Stromal cell of bone marrow (primary cell): ENCODE results near the gene CEND1.

Experiments
- DNase-seq: peaks from one replicate; pipeline ENCODE4 v3.0.0-alpha.2; 2012; ENCODE audit warnings: low read depth

The CEND1 gene

DNA sequence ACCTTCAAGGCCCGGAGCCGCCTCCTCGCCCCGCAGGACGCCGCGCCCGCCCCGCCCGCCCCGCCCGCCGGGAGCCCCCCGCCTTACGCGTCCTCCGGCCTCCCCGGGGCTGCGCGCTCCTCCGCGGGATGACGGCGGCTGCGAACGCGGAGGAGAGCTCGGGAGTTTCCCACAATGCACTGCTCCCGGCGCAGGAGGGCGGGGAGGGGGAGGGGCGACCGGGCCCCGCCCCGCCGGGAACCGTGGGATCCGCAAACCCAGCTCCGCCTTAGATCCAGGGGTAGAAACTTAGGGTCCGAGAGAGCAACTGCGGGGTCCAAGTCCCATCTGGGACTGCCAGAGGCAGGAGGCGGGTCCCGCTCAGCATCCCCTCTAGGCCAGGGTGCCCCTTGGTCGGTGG, at the start of gene CEND1:
CEND1 (minus strand) TSS at position 148 of the 400 bp plus-strand sequence. CDS start 1,514 bp downstream, outside the sequence.
- DNase-seq = no peak

DNA sequence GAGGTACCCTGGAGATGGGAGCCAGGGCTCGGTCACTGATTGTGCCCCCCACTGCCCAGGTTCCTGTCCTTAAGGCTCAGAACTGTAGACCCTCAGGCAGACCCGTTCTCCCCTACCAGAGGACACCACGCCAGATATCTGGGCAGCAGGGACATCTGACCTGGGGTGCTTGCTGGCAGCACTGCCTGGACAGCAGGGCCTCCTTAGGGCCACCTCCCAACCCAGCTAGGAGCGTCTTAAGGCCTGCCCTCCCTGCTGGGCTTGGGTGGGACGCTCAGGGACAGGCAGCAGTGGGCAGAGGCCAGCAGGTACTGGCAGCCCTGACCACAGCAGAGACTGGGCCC, 49.4 kb upstream of the CEND1 start:
- DNase-seq = no peak

DNA sequence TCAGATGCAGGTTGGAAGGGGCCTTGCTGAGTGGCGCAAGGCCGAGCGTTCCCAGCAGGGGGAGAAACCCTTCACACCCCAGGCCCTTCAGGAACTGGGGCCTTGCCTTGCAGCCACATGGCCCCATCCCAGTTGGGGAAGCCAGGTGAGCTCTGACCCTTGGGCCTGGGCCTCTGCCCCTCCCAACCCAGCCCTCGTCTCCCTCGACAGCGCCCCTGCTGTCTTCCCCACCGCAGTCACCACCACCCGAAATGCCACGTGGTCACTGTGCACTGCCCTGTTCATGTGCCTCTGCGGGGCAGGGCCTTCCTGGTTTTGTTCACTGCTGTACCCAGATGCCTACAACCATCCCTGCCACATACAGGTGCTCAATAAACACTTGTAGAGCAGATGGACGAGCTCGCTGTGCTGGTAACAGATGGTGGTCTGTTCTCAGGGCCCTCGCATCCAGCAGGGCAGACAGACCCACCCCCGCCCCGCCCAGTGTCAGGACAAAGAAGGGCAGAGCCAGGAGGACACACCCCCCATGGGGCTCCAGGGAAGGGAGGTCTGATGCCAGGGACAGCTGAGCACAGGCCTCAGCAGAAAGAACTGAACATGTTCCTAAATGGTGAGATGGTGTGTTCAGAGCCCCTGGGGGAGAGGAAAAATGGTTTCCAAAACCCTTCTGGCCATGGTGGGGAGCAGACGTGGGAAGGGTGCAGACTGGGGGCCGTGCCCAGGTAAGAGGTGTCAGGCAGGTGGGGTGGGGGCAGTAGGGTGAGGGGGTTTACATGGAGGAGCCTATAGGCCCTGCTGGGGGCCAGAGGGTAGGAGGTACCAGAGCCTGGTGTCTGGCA, 48.8 kb upstream of the CEND1 start:
- DNase-seq = no peak

- DNase-seq = no peak
Observed at GRCh38 chr11:837990-838307, 48.1 kb upstream of the CEND1 start.

DNA sequence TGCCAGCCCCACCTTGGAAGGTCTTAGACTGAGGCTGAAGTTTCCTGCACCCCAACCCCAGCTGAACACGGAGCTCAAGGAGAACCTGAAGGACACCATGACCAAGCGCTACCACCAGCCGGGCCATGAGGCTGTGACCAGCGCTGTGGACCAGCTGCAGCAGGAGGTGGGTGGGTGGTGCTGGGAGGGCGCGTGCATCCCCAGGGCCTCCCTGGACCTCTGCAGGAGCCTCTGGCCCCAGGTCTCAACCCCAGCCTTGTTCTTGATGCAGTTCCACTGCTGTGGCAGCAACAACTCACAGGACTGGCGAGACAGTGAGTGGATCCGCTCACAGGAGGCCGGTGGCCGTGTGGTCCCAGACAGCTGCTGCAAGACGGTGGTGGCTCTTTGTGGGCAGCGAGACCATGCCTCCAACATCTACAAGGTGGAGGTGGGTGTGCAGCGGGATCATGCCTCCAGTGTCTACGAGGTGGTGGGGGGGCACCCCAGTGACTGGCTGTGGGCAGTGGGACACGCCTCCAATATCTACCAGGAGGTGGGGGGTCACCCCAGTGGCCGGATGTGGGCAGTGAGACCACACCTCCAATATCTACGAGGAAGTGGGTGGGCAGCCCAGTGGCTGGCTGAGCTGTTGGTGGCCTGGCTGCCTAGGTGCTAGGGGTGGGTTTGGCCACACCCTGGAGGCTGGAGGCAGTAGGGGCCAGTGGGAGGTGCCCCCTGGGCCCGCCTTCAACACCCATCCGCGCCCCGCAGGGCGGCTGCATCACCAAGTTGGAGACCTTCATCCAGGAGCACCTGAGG, 47.5 kb upstream of the CEND1 start:
- no peak for DNase-seq

DNA sequence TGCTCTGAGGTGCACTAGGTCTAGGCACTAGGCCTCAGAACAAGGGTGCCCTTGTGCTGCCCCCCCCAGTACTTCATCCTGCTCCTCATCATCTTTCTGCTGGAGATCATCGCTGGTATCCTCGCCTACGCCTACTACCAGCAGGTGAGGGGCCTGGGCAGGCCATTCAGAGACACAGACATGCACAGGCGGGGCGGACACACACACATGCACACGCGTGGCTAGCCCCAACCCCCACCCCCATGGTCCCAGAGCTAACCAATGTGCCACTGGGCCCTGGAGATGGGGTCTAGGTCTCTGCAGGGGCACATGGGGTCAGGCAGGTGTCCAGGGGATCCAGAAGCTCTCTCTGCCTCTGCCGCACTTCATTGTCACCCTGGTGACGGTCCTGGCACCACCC, 46.8 kb upstream of the CEND1 start:
- DNase-seq = no peak

- DNase-seq = no peak
Observed at GRCh38 chr11:836274-836673, 46.4 kb upstream of the CEND1 start.

DNA sequence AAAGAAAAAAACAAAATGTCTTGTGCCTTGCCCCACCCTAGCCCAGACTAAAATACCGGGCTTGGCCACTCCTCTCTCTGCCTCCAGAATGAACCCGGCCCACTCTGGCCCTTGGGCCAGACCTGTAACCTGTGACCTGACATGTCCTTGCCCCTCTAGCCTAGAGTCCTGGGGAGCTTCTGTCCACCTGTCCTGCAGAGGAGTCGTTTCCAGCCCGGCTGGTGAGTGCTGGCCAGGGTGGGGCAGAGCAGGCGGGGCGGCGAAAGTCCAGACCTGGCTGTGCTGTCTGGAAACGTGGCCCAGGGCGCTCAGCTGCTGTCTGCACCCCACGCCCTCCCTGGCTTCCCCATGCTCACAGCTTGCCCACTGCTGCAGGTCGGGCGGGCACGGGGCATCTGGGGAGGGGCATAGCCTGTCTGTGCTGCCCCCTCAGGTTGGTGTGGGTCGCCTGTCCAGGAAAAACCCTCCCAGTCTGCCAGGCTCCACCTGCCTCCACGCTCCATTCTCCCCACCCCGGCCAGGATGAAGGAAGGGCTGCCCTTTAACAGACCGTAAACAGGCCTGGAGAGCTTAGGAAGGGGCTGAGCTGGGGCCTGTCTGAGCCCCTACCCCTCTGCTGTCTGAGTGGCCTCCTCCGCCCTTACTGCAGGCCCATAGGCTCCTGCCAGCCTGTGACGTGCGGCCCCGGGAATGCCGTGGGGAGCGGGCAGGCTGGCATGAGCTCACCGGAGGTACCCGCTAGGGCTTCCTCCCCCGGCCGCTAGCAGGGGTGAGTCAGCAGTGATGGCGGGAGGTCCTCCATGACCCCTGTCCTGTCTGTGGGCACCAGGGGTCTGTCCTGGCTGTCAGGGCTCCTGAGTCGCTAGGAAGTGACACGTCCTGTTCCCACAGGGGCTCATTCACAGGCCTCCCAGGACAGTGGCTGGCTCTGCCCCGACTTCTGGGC, 44.8 kb upstream of the CEND1 start:
- DNase-seq = no peak

- DNase-seq = no peak
Observed at GRCh38 chr11:833849-834311, 44.0 kb upstream of the CEND1 start.

- DNase-seq = no peak
Observed at GRCh38 chr11:833114-833791, 43.4 kb upstream of the CEND1 start.

DNA sequence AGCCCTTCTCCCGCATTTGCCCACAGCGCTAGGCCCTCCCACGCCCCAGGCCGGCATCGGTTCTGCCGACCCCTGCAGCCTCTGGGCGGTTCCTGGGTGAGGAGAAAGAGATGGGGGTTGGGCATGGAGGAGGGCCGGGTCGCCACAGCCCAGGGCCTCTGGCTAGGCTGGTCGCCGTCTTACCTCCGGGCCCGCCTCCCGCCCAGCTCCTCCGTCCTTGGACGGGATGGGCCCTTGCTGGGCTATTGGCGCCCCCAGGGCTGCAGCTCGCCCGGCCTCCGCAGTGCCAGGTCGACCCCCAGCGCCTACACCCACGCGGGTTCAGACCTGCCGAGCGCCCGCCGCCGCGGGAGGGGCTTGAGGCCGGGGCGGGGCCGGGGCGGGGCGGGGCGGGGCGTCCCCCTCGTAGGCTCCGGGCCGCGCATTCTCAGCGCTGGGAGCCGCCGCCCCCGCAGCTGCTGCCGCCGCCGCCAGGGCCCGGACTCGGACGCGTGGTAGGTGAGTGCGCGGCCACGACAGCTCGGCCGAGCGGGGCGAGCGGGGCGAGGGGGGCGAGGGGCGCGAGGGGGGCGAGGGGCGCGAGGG, 42.7 kb upstream of the CEND1 start, which contains the start of gene CD151:
CD151 (plus strand) TSS at position 424 of the 585 bp plus-strand sequence. CDS start 3,118 bp downstream, outside the sequence.
- DNase-seq = no peak

- DNase-seq = no peak
Observed at GRCh38 chr11:831961-832528, 42.2 kb upstream of the CEND1 start.

GRCh38 chr11:831118-831864, 41.4 kb upstream of the CEND1 start:
- DNase-seq = no peak

- DNase-seq = no peak
Observed at GRCh38 chr11:830295-831117, 40.6 kb upstream of the CEND1 start.

DNA sequence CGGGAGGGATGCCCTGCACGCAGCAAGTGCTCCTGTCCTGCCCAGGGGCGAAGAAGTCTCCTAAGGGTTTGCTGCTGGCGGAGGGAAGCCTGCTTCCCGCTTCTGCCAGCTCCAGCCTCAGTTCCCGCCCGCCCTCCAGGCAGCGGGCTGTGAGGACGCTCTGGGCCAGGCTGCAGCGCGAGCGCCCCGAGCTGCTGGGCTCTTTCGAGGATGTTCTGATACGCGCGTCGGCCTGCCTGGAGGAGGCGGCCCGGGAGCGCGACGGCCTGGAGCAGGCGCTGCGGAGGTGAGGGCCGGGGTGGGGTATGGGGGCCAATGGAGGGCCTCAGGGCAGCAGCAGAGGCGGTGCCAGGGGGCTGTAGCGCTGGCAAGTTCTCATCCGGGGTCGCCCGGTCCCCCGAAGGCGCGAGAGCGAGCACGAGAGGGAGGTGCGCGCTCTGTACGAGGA, 40.0 kb upstream of the CEND1 start:
- no peak for DNase-seq

DNA sequence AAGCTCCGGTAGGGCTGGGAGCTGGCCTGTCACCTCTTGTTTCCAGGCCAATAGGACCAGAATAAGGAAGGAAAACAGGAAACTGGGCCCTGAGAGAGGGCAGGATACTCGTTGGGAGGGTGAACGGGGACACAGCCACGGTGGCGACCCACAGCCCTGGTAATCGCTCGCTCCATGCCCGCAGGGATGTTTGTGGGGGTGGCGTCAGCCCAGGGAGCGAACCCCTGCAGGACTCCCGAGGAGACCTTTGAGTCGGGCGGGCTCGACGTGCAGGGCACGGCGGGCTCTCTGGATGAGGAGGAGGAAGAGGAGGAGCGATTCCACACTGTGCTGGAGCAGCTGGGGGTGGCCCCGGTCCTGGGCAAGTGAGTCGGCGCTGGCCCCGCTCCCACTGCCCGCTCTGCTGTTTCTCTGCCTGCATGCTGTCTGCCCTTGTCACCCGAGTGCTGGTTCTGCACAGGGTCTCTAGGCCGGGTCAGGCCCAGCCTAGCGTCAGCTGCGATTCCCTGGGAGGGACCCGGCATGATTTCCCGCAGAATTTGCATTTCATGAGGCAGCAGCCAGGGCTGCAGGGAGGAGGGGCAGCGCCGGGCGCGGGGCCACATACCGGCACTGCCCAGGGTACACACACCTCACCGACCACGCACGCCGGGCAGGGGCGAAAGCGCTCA, 39.4 kb upstream of the CEND1 start:
- DNase-seq = no peak

GRCh38 chr11:828506-829175, 38.8 kb upstream of the CEND1 start:
- no peak for DNase-seq

- no peak for DNase-seq
Observed at GRCh38 chr11:827897-828192, 38.0 kb upstream of the CEND1 start, which contains the start of gene CRACR2B. CRACR2B (plus strand) TSS chr11:827919; CDS start chr11:828608, 689 bp downstream.
